Glutamatergic neuron (in vitro differentiated cells): ENCODE results near the gene RNPEPL1. TPM values are rescaled to one million over a fixed set of nuclear protein-coding genes. Genes with fewer than 3 reads are reported as not detected.
A peak's percentile ranks its signal among the peaks of the same experiment; 100 is the strongest.

ENCODE experiments used
- DNase-seq: peaks from one replicate; pipeline ENCODE4 v3.0.0; 2022
- H3K27ac Mint-ChIP-seq: one replicate; pipeline ENCODE4 v1.8.0; 2020; ENCODE audit warnings: mild to moderate bottlenecking, mixed read lengths, inconsistent platforms; ENCODE audit not compliant: unreplicated experiment
- H3K27me3 Mint-ChIP-seq: one replicate; pipeline ENCODE4 v1.8.0; 2020; ENCODE audit warnings: mild to moderate bottlenecking, moderate library complexity, mixed read lengths, inconsistent platforms; ENCODE audit not compliant: unreplicated experiment
- H3K36me3 Mint-ChIP-seq: one replicate; pipeline ENCODE4 v1.8.0; 2020; ENCODE audit warnings: mild to moderate bottlenecking, mixed read lengths, inconsistent platforms; ENCODE audit not compliant: unreplicated experiment
- H3K4me1 Mint-ChIP-seq: one replicate; pipeline ENCODE4 v1.8.0; 2020; ENCODE audit warnings: mild to moderate bottlenecking, low read depth, mixed read lengths, inconsistent platforms; ENCODE audit not compliant: unreplicated experiment
- H3K4me3 Mint-ChIP-seq: one replicate; pipeline ENCODE4 v1.8.0; 2020; ENCODE audit warnings: mild to moderate bottlenecking, mixed read lengths, inconsistent platforms; ENCODE audit not compliant: unreplicated experiment
- H3K9me3 Mint-ChIP-seq: one replicate; pipeline ENCODE4 v1.8.0; 2020; ENCODE audit warnings: mild to moderate bottlenecking, moderate library complexity, mixed read lengths, inconsistent platforms; ENCODE audit not compliant: unreplicated experiment
- CTCF ChIP-seq: fragments of 200-600 bp; sonication (generic); IDR thresholded peaks from one replicate; pipeline ENCODE4 v1.5.0; 2021; ENCODE audit not compliant: partially characterized antibody, unreplicated experiment
- total RNA-seq: library from RNA; stranded (reverse); fragmentation: NEBNext Ultra II Directional; extraction: Animal tissue kit (Norgen Biotek cat#: 25700); gene quantifications from one replicate; pipeline ENCODE4 v1.2.1, GENCODE V29; 2021; ENCODE audit not compliant: unreplicated experiment

The RNPEPL1 gene
- total RNA-seq, 1 donor from 2014 or later = 20.9 TPM

- DNase-seq = peak; percentile 15
- TF ChIP-seq CTCF = no peak
- Mint-ChIP-seq H3K36me3 (no peaks in the 10 kb centered on the region), H3K27me3 (no peaks in the 10 kb centered on the region), H3K27ac (no peak overlapping the region), H3K4me1 (no peaks in the 10 kb centered on the region), H3K4me3 (no peak overlapping the region), H3K9me3 (no peaks in the 10 kb centered on the region)
Measured at GRCh38 chr2:240593703-240594451, 25.6 kb downstream of the RNPEPL1 start.

GRCh38 chr2:240594511-240595380 is 26.5 kb downstream of the RNPEPL1 start:
- peak; percentile 16 for DNase-seq
- no peak overlapping the region for H3K4me3 Mint-ChIP-seq
- no peaks in the 10 kb centered on the region for H3K36me3 Mint-ChIP-seq
- H3K27me3 Mint-ChIP-seq = no peaks in the 10 kb centered on the region
- H3K4me1 Mint-ChIP-seq = no peaks in the 10 kb centered on the region
- TF ChIP-seq CTCF = no peak
- H3K27ac Mint-ChIP-seq = no peak overlapping the region
- no peaks in the 10 kb centered on the region for H3K9me3 Mint-ChIP-seq

GRCh38 chr2:240595381-240596079 is 27.2 kb downstream of the RNPEPL1 start:
- Mint-ChIP-seq H3K27ac (no peak overlapping the region), H3K27me3 (no peaks in the 10 kb centered on the region), H3K4me1 (no peaks in the 10 kb centered on the region), H3K9me3 (no peaks in the 10 kb centered on the region), H3K36me3 (no peaks in the 10 kb centered on the region), H3K4me3 (no peak overlapping the region)
- TF ChIP-seq CTCF = no peak
- DNase-seq = peak; percentile 80

- DNase-seq = no peak
- Mint-ChIP-seq H3K36me3 (no peaks in the 10 kb centered on the region), H3K4me1 (no peaks in the 10 kb centered on the region), H3K27me3 (no peaks in the 10 kb centered on the region), H3K4me3 (no peak overlapping the region), H3K27ac (no peak overlapping the region), H3K9me3 (no peaks in the 10 kb centered on the region)
- TF ChIP-seq CTCF = no peak
Measured at GRCh38 chr2:240596080-240596460, 27.8 kb downstream of the RNPEPL1 start.
